K562 (cell line): Measurements from ENCODE around the gene DENND4C. TPM values are rescaled to one million over a fixed set of nuclear protein-coding genes. Genes with fewer than 3 reads are reported as not detected.

Experiments
- ATAC-seq: fragments of 200-7000 bp; cut with Tn5 transposase; 3 replicates; pipeline ENCODE4 v1.9.1; 2020; ENCODE audit warnings: moderate library complexity
- BruUV-seq: library from RNA; stranded (reverse); fragments of 400-500 nt; replicated peaks from 2 replicates; lab custom pipeline; 2021; lab: Mats Ljungman, UMichigan
- CTCF ChIA-PET: fragments of 300-600 bp; formaldehyde crosslinking; extraction: SDS; loops from one replicate; lab custom pipeline; 2021; ENCODE audit warnings: low intra/inter-chr PET ratio; lab: Yijun Ruan, JAX
- POLR2A ChIA-PET: fragments of 300-600, 350-650 bp; sonication (Branson Sonifier 250); formaldehyde crosslinking; extraction: SDS; loops from one replicate; lab custom pipeline; 2021; ENCODE audit warnings: antibody characterized with exemption, inconsistent platforms; lab: Yijun Ruan, JAX
- DNase-seq, 4 experiments: peaks; one replicate each; pipeline versions ENCODE4 v3.0.0 to v3.0.0-alpha.2; 2011 to 2018; ENCODE audit warnings: low spot score in 3 of 4, mixed read lengths in 3 of 4; ENCODE audit errors: extremely low read depth in 1 of 4
- FAIRE-seq: peaks from 2 replicates; lab custom pipeline; 2011; peaks lifted over from hg19 to GRCh38; lab: Jason Lieb, UNC
- H2AFZ ChIP-seq: 2 replicates; pipeline ENCODE4 v1.6.0; 2011; ENCODE audit warnings: low read depth, low read length, control low read depth, inconsistent platforms
- H3K27ac ChIP-seq: fragments of 200-600 bp; 3 replicates; pipeline ENCODE4 v1.8.0; 2011; ENCODE audit warnings: low read depth, mild to moderate bottlenecking, control low read depth, inconsistent platforms, low read length, moderate library complexity, mixed read lengths; ENCODE audit errors: extremely low read depth
- H3K27me3 ChIP-seq, 2 experiments: fragments of 300-600 bp in 1 of 2; 2 replicates in 1 of 2; 3 replicates in 1 of 2; pipeline versions ENCODE4 v1.6.0 to v1.8.0; 2011; ENCODE audit warnings: inconsistent platforms in 2 of 2, low read length in 2 of 2, mild to moderate bottlenecking in 1 of 2, mixed read lengths in 1 of 2, moderate library complexity in 1 of 2; ENCODE audit not compliant: control insufficient read depth in 2 of 2, insufficient read depth in 2 of 2
- H3K36me3 ChIP-seq: fragments of 300-600 bp; 3 replicates; pipeline ENCODE4 v1.8.0; 2011; ENCODE audit warnings: mild to moderate bottlenecking, low read length, inconsistent platforms; ENCODE audit not compliant: control insufficient read depth, insufficient read depth
- H3K4me1 ChIP-seq, 2 experiments: fragments of 200-600 bp in 1 of 2; replicated peaks in 1 of 2; 2 replicates in 1 of 2; 3 replicates in 1 of 2; pipeline versions ENCODE4 v1.5.1 to v1.8.0; 2011; ENCODE audit warnings: inconsistent platforms in 2 of 2, low read length in 2 of 2, mild to moderate bottlenecking in 1 of 2, mixed read lengths in 1 of 2, moderate library complexity in 1 of 2; ENCODE audit not compliant: control insufficient read depth in 2 of 2, insufficient read depth in 2 of 2
- H3K4me2 ChIP-seq: 2 replicates; pipeline ENCODE4 v1.6.1; 2011; ENCODE audit warnings: low read length, control low read depth, inconsistent platforms, mixed read lengths; ENCODE audit not compliant: insufficient read depth
- H3K4me3 ChIP-seq: fragments of 200-600 bp; sonication (generic), shearing (Covaris generic); 2 replicates; pipeline ENCODE4 v1.5.1; 2016; ENCODE audit warnings: control low read depth, inconsistent platforms
- H3K79me2 ChIP-seq: fragments of 200-600 bp; 3 replicates; pipeline ENCODE4 v1.8.0; 2011; ENCODE audit warnings: low read length, inconsistent platforms; ENCODE audit not compliant: control insufficient read depth, insufficient read depth
- H3K9ac ChIP-seq, 2 experiments: 2 replicates each; pipeline versions ENCODE4 v1.6.0 to v1.6.1; 2011; ENCODE audit warnings: low read depth in 2 of 2, low read length in 2 of 2, control low read depth in 1 of 2, inconsistent platforms in 1 of 2, mild to moderate bottlenecking in 1 of 2, mixed read lengths in 1 of 2; ENCODE audit not compliant: insufficient read depth in 1 of 2
- H3K9me1 ChIP-seq: one replicate; pipeline ENCODE4 v1.6.0; 2011; ENCODE audit warnings: inconsistent platforms, mild to moderate bottlenecking, low read length, moderate library complexity; ENCODE audit not compliant: control insufficient read depth, insufficient read depth
- H3K9me3 ChIP-seq: replicated peaks from 2 replicates; pipeline ENCODE4 v1.5.1; 2011; ENCODE audit warnings: low read depth, low read length, inconsistent platforms; ENCODE audit not compliant: control insufficient read depth, insufficient read depth
- H4K20me1 ChIP-seq: replicated peaks from 2 replicates; pipeline ENCODE4 v1.6.1; 2011; ENCODE audit warnings: low read length, inconsistent platforms, mixed read lengths; ENCODE audit not compliant: control insufficient read depth, insufficient read depth
- BRF1 ChIP-seq: IDR thresholded peaks from 3 replicates; pipeline ENCODE4 v1.6.1; 2011; ENCODE audit warnings: borderline replicate concordance, mild to moderate bottlenecking; ENCODE audit not compliant: insufficient read length; ENCODE audit errors: extremely low read depth
- C11orf30 ChIP-seq: fragments of 450-650 bp; IDR thresholded peaks from 2 replicates; pipeline ENCODE4 v1.6.1; 2016; ENCODE audit warnings: low read depth, mild to moderate bottlenecking
- FIP1L1 ChIP-seq: fragments of 200-400 bp; formaldehyde crosslinking; IDR thresholded peaks from 2 replicates; pipeline ENCODE4 v1.6.1; 2018; ENCODE audit warnings: mild to moderate bottlenecking, low read depth, low read length; ENCODE audit not compliant: poor library complexity, severe bottlenecking
- NR2C2 ChIP-seq, 2 experiments: fragments of 200-800 bp in 1 of 2; sonication (Bioruptor generic) in 1 of 2; sonication (generic) in 1 of 2; formaldehyde crosslinking in 1 of 2; IDR thresholded peaks; 2 replicates each; pipeline versions ENCODE4 v1.6.1 to v1.8.0; 2016 to 2022; ENCODE audit warnings: mild to moderate bottlenecking in 1 of 2, missing compliant biosample characterization in 1 of 2, missing genetic modification characterization in 1 of 2, missing genetic modification reagents in 1 of 2
- PRDM10 ChIP-seq: fragments of 450-650 bp; IDR thresholded peaks from 2 replicates; pipeline ENCODE4 v1.6.1; 2018; ENCODE audit not compliant: partially characterized antibody
- RBFOX2 ChIP-seq: fragments of 200-400 bp; formaldehyde crosslinking; IDR thresholded peaks from 2 replicates; pipeline ENCODE4 v1.6.1; 2017; ENCODE audit warnings: low read depth, mild to moderate bottlenecking, low read length, moderate library complexity
- RNF2 ChIP-seq: sonication (generic); IDR thresholded peaks from 2 replicates; pipeline ENCODE4 v1.6.1; 2016
- WGBS: fragments of 100-300 bp; shearing (Covaris generic); methylation state at CpG from one replicate; pipeline ENCODE4 v1.1.6; 2016; ENCODE audit warnings: low coverage, mixed read lengths; ENCODE audit not compliant: insufficient coverage; ENCODE audit errors: missing lambda C conversion rate; 5-methylcytosine and 5-hydroxymethylcytosine counted together
- in situ Hi-C: fragments of 300-500 bp; cut with MboI; formaldehyde crosslinking; loops from 4 replicates; pipeline ENCODE4 v1.15.0; 2018; ENCODE audit warnings: inconsistent platforms, mixed read lengths
- intact Hi-C: fragments of 100-400 bp; cut with micrococcal nuclease; formaldehyde crosslinking; loops from 2 replicates; pipeline ENCODE4 v1.14.2; 2022
- polyA plus RNA-seq, 8 experiments: library from polyadenylated mRNA; depleted of rRNA in 4 of 8; stranded (reverse) in 5 of 8; unstranded in 3 of 8; fragments of >200 nt; fragmentation: Nextera tagmentation in 2 of 8; fragmentation: Illumina TruSeq in 1 of 8; extraction: Ambion mirVana in 2 of 8; extraction: Trizol in 1 of 8; gene quantifications; 2 replicates each; pipeline versions ENCODE4 v1.2.1 to v1.2.3, GENCODE V29; 2011 to 2014; ENCODE audit warnings: inconsistent platforms in 1 of 8, missing spikeins in 1 of 8
- total RNA-seq, 7 experiments: library from RNA; depleted of rRNA in 6 of 7; stranded (reverse); fragments of >200 nt in 6 of 7; fragmentation: Illumina TruSeq in 2 of 7; extraction: Trizol in 2 of 7; gene quantifications; 2 replicates each; pipeline versions ENCODE4 v1.2.1 to v1.2.3, GENCODE V29; 2011 to 2021; ENCODE audit warnings: low replicate concordance in 1 of 7

The DENND4C gene
- total and polyA plus RNA-seq, 9 of the 15 experiments (the other 6 are each of a cell fraction or from before 2014, with no cell fraction given) = 4.8 to 31.8 (median 13.9) TPM

GRCh38 chr9:19233344-19233743 lies 2.9 kb downstream of the DENND4C start:
- BruUV-seq = no TSS peak
- WGBS = 39% methylated on average over 5 of the region's 5 CpGs
- peak overlapping the region; percentile 95; the same call in 1 of the 3 replicates for H3K27ac ChIP-seq
- peaks cover 3 to 9% of the 10 kb centered on the region in 2 experiments; a peak in 3 of 5 replicates for H3K4me1 ChIP-seq
- no peak overlapping the region for H2AFZ ChIP-seq
- no peaks in the 10 kb centered on the region for H3K27me3 ChIP-seq
- no peak for DNase-seq
- TF ChIP-seq RNF2 = no peak
- peak; percentile 14 for TF ChIP-seq PRDM10
- no peak for TF ChIP-seq NR2C2 (CRISPR knock-in tag; IDR thresholded peaks at IDR 0.05)
- TF ChIP-seq NR2C2 (tag; IDR thresholded peaks at IDR 0.05) = no peak
- 0 out of 2 replicates have a peak, but pooled peaks have one; percentile 3 for TF ChIP-seq C11orf30
- TF ChIP-seq RBFOX2 = no peak
- TF ChIP-seq BRF1 = no peak
- no peak for TF ChIP-seq FIP1L1
- peak overlapping the region; percentile 75; the same call in 1 of the 2 replicates for H3K4me2 ChIP-seq
- H3K9me1 ChIP-seq = no peaks in the 10 kb centered on the region
- no peaks in the 10 kb centered on the region for H3K9me3 ChIP-seq
- no peak for FAIRE-seq
- ATAC-seq = no peak
- peak overlapping the region; percentile 92; the same call in 1 of the 2 replicates for H3K4me3 ChIP-seq
- intact Hi-C loops = loop anchor here (5.0 kb wide), 2 partner anchors 71 to 144 kb away; no protein-coding TSS in a partner anchor
- ChIA-PET POLR2A (interaction anchor here (0.6 to 3.4 kb wide), 4 partner anchors 8 to 52 kb away, joined by 3 to 22 read pairs (median 4); no protein-coding TSS in a partner anchor), CTCF (no interaction called here)
- H3K9ac ChIP-seq = peak overlapping the region in 1 of 2 experiments; percentile 67; a peak in 2 of 4 replicates
- H3K36me3 ChIP-seq = no peaks in the 10 kb centered on the region
- in situ Hi-C loops = no loop called here
- H4K20me1 ChIP-seq = no peaks in the 10 kb centered on the region
- H3K79me2 ChIP-seq = peaks cover 69% of the 10 kb centered on the region
